Fibroblast of mammary gland (primary cell): Measurements from ENCODE around the gene VPREB3.

Experiments used
- DNase-seq: peaks from one replicate; pipeline ENCODE4 v3.0.0-alpha.2; 2010; ENCODE audit warnings: low read depth
- H3K4me3 ChIP-seq: 2 replicates; pipeline ENCODE4 v1.5.1; 2011; ENCODE audit warnings: low read depth, mild to moderate bottlenecking, low read length, moderate library complexity; ENCODE audit not compliant: control insufficient read depth
- TF ChIP-seq, protein P1 (sequence below): conservative IDR thresholded peaks from 2 replicates; pipeline ENCODE4 v1.5.1; 2011; ENCODE audit warnings: low read depth, low read length, inconsistent platforms; ENCODE audit not compliant: control insufficient read depth, insufficient read depth

The VPREB3 gene

DNA sequence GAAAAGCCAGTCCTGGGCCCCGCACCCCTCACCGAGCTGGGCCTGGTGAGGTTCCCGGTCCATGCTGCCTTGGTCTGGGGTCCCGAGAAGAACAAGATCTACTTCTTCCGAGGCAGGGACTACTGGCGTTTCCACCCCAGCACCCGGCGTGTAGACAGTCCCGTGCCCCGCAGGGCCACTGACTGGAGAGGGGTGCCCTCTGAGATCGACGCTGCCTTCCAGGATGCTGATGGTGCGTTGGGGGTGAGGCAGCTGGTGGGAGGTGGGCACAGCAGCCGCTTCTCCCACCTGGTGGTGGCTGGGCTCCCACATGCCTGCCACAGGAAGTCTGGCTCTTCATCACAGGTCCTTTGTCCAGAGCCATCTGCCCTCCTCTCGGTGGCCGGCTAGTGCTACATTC lies 28.0 kb upstream of the VPREB3 start:
- H3K4me3 ChIP-seq = no peak overlapping the region
- TF ChIP-seq, protein P1, sequence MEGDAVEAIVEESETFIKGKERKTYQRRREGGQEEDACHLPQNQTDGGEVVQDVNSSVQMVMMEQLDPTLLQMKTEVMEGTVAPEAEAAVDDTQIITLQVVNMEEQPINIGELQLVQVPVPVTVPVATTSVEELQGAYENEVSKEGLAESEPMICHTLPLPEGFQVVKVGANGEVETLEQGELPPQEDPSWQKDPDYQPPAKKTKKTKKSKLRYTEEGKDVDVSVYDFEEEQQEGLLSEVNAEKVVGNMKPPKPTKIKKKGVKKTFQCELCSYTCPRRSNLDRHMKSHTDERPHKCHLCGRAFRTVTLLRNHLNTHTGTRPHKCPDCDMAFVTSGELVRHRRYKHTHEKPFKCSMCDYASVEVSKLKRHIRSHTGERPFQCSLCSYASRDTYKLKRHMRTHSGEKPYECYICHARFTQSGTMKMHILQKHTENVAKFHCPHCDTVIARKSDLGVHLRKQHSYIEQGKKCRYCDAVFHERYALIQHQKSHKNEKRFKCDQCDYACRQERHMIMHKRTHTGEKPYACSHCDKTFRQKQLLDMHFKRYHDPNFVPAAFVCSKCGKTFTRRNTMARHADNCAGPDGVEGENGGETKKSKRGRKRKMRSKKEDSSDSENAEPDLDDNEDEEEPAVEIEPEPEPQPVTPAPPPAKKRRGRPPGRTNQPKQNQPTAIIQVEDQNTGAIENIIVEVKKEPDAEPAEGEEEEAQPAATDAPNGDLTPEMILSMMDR = no peak
- DNase-seq = no peak

DNA sequence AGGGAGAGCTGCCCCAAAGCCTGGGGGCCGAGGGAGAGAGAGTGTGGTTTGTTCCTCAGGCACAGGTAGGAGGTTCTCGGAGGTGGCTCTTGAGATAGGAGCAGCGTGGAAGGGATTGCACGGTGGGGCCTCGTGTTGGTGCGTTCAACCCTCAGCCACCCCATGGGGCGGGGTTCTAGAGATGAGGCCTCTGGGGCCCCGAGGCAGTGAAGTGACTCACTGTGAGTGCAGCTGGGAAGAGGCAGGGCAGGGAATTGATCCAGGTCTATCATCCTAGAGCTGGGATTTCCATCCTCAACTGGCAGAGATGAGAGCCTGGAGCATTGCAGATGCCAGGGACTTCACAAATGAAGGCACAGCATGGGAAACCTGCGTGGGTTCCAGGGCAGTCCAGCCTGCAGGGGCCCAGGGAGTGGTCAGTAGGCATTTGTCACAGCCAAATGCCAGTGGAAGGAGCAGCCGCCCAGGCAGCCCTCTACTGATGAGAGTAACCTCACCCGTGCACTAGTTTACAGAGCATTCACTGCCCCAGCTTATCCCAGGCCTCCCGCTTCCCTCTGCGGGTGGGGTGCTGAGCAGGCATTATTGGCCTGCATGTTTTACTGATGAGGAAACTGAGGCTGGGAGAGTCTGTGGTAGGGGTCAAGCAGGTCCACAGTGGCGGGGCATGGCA lies 27.4 kb upstream of the VPREB3 start:
- TF ChIP-seq, protein P1 = no peak
- no peak overlapping the region for H3K4me3 ChIP-seq
- peak; percentile 60 for DNase-seq

DNA sequence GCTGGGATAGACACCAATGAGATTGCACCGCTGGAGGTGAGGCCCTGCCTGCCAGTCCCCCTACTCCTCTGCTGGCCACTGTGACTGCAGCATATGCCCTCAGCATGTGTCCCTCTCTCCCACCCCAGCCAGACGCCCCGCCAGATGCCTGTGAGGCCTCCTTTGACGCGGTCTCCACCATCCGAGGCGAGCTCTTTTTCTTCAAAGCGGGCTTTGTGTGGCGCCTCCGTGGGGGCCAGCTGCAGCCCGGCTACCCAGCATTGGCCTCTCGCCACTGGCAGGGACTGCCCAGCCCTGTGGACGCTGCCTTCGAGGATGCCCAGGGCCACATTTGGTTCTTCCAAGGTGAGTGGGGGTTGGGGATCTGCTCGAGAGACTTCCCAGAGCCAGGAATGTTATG lies 26.8 kb upstream of the VPREB3 start:
- no peak for DNase-seq
- no peak overlapping the region for H3K4me3 ChIP-seq
- TF ChIP-seq, protein P1 = no peak

DNA sequence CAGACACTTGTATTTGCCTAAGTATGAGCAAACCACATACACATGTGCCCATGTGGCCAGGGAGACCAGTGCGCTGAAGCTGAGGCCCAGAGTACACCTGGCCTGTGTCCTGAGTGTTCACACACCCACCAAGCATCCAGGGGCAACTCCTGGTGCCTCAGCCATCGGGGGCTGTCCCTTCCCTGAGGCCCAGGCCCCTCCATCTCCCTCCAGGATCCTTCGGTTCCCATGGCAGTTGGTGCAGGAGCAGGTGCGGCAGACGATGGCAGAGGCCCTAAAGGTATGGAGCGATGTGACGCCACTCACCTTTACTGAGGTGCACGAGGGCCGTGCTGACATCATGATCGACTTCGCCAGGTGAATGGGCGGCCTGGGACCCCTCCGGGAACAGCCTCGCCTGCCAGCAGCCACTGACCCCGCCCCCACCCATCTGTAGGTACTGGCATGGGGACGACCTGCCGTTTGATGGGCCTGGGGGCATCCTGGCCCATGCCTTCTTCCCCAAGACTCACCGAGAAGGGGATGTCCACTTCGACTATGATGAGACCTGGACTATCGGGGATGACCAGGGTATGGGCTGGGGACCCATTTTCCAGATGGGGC lies 26.0 kb upstream of the VPREB3 start:
- no peak overlapping the region for H3K4me3 ChIP-seq
- DNase-seq = no peak

DNA sequence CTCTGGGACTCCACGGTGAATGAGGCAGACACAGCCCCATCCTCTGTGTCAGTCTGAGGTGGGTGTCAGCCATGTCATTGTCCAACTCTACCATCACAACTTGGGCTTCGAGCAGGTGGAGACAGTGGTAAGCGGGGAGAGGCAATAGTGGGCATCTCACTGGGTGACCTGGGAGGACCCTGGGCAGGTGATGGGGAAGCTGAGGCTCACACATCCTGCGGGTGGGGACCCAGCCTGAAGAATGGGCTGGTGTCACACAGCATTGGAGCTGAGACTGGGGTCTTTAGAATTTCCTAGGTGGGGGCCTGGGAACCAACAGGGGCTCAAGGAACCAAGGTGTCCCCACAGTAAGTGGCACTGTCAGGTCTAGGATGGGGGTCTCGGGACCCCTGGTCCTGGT lies 25.5 kb upstream of the VPREB3 start:
- TF ChIP-seq, protein P1 = no peak
- H3K4me3 ChIP-seq = no peak overlapping the region
- no peak for DNase-seq

More for the DNA sequence above, 26.0 kb upstream of the VPREB3 start:
- TF ChIP-seq, protein P1 = no peak

DNA sequence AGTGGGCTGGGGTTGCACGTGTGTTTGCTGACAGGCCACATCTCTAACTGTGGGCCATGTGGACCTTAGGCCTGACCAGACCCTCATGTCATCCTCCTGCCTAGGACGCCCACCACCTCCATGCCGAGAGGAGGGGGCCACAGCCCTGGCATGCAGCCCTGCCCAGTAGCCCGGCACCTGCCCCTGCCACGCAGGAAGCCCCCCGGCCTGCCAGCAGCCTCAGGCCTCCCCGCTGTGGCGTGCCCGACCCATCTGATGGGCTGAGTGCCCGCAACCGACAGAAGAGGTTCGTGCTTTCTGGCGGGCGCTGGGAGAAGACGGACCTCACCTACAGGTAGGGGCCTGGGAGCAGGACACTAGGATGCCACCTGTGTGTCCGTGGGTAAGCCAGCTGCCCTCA lies 24.9 kb upstream of the VPREB3 start:
- no peak for DNase-seq
- no peak overlapping the region for H3K4me3 ChIP-seq
- TF ChIP-seq, protein P1 = no peak
